ENCODE results near the gene ARL4D.
A peak's percentile ranks its signal among the peaks of the same experiment; 100 is the strongest.
"Not testable (repeated sequence)": the region's sequence is repeated elsewhere in the genome, so short reads cannot be mapped to it uniquely, and the experiment has no call there.

ARL4D gene

DNA sequence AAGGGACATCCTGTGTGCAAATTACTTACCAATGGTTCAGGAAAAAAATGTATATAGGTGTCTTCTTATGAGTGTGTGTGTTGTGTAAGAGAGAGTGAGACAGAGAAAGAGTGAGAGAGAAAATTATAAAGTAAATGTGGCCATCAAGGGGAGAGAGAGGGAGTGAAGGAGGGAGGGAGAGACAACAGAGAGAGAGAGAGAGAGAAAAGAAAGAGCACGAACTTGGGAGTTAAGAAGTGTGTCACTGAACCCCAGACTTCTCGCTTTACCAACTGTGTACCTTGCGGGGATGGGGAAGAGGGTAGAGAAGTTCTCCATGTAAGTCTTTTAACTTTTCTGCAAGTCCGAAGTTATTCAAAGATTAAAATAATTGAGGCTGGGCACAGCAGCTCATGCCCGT is 28.8 kb upstream of the ARL4D start:
- no peak for DNase-seq (ENCODE audit: low spot score)

DNA sequence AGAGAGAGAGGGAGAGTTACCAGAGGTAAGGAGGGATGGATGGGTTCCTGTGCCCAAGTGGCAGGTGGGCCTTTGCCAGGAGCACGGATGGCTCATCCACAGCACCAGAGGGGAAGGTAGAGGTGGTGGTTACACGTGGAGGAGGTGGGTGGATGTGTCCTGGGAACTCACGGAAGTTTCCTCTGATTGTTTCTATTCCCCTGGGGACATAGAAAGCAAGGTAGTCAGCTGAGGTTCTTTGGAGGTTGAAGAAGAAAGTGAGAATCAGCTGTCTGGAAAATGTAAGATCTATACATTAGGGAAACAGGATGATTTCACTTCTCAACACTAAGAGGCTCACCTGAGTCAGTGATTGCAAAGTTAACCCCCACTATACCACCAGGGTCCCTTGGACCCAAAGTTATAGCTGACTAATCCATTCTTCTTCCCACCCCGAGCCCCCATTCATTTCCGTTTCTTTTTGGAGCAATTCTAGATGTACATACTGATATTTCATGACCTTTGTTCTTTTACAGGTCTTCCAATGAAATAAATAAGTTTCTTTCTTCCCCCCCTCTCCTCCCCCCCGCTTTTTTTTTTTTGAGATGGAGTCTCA is 27.5 kb upstream of the ARL4D start:
- DNase-seq (ENCODE audit: low spot score), result no peak

DNA sequence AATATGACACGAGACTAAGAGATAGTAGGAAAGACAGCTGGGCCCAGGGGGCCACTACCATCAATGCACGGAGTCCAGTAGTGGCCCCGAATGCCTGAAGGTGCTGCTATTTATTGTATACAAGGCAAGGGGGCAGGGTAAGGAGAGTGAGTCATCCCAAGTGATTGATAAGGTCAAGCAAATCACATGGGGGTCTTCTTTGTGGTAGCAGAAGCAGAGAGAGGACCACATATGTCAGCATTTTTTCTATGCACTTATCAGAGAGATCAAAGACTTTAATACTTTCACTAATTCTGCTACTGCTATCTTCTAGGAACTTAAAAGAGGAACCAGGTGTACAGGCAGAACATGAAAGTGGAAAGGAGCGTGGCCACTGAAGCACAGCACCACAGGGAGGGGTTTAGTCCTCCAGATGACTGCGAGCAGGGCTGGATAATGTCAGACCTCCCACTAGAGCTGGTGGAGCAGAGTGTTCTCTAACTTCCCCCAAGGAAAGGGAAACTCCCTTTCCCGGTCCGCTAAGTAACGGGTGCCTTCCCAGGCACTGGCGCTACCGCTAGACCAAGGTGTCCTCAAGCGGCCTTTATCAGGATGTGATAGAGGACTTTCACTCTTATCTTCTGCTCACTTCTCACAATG is 26.4 kb upstream of the ARL4D start:
- peak; percentile 42 for DNase-seq (ENCODE audit: low spot score)

DNA sequence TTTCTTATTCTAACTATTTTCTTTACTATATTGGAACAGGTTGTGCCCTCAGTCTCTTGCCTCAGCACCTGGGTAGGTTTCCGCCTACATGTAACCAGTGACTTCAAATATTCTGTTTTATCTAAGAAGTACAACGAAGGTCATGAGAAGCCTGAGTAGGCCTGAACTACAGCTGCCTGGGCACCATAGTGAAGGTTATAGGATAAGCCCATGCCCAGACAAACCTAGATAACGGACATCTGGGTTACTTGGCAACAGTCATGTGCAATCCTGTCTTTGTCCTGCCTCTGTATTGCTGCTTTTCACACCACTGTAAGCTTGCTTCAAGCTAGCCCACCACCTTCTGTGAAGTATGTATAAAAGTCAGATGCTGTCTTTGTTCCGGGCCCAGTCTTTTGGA is 25.4 kb upstream of the ARL4D start:
- no peak for DNase-seq (ENCODE audit: low spot score)

DNA sequence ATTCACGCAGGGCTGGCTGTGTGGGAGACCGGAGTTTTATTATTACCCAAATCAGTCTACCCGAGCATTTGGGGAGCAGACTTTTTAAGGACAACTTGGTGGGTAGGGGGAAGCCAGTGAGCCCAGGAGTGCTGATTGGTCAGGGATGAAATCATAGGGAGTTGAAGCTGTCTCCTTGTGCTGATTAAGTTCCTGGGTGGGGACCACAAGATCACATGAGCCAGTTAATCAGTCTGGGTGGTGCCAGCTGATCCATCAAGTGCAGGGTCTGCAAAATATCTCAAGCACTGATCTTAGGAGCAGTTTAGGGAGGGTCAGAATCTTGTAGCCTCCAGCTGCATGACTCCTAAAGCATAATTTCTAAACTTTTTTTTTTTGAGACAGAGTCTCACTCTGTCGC is 22.9 kb upstream of the ARL4D start:
- not testable (repeated sequence) for DNase-seq (ENCODE audit: low spot score)

DNA sequence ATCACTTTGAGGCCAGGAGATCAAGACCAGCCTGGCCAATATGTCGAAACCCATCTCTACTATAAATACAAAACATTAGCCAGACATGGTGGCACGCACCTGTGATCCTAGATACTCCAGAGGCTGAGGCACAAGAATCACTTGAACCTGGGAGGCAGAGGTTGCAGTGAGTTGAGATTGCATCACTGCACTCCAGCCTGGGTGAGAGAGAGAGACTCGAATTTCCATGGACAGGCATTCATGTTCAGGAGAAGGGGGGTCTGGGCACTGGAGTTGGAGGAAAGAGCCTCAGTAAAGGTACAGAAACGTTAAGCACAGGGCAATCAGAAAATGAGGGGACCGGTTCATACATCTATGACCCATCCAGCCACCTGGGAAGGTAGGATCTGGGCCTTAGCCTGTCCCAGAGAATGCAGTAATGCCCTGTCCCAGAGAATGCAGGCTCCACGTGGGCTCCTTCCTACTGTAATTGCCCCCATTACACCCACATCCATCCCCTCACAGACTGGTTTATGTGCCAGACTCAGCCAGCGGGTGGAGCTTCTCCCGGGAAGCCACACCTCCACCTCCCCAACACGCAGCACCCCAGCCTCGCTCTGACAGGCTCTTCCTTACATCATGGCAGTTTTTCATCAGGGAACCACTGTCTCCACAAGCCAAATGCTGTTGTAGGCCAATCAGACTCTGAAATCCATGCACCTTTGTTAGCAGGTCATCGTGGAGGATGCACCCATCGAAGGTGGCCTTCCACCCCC is 21.6 kb upstream of the ARL4D start:
- no peak for DNase-seq (ENCODE audit: low spot score)

DNA sequence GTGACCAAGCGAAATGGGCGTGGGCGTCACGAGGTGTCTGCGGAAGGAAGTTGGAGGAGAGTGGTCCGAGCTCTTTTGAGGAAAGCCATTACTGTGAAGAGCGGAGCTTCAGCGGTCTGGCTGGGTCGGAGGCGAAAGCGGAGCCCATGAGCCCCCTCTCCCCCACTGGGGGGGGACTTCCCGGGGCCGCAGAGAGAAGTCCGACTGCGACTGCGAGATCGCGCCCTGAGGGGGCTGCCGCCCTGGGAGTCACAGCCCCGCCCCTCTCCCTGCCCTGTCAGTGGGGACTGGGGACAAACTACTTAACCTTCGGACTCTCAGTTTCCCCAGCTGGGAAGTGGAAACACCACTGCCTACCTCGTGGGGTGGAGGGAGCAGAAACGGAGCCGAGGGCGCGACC is 20.0 kb upstream of the ARL4D start:
- DNase-seq (ENCODE audit: low spot score), result no peak

DNA sequence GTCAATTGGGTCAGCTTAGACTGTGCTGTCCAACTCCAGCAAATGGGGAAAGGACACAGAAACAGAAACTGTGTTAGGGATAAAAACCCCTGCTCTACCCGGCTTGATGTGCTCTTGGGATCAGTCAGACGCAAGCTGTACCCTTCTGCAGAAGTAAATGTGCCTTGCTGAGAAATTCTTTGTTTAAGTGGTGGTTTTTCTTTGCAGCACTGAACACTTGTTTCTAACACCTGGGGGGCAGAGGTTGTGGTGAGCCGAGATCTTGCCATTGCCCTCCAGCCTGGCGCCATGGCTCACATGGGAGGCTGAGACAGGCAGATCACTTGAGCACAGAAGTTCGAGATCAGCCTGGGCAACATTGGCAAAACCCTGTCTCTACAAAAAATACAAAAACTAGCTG is 18.5 kb upstream of the ARL4D start:
- no peak for DNase-seq (ENCODE audit: low spot score)

DNA sequence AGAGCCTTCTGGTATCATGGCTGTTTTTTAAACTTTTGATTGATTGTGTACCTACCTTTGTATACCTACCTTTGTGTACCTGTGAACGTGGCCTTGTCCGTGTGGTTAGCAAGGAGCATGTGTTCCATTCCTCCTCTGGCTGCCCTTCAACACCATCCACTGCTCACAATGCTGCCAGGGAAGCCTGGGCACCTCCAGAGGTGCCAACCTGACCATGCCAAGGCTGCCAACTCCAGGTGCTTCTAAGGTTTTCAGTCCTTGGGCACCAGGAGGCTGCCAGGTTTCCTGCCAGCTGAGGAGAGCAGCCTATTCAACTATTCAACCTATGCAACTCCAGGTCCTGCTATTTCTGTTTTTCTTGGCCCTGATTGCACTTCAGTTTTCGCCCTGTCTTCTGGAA is 17.6 kb upstream of the ARL4D start:
- DNase-seq (ENCODE audit: low spot score), result no peak

DNA sequence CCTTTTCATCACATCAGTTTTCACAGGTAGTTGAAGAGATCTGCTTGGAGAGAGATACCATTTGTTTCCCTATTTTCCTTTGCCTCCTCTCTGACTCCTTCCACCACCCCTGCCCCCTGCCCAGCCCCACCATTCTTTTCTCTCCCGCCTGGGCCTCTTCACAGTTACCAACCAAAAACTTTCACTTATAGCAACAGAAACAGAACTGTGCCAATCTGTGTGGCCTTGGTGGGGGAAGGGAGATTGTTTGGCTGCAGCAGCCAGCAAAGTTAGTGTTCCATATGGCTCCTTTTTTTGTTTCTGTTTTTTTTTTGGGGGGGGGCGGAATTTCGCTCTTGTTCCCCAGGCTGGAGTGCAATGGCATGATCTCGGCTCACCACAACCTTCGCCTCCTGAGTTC is 17.2 kb upstream of the ARL4D start:
- DNase-seq (ENCODE audit: low spot score), result no peak

DNA sequence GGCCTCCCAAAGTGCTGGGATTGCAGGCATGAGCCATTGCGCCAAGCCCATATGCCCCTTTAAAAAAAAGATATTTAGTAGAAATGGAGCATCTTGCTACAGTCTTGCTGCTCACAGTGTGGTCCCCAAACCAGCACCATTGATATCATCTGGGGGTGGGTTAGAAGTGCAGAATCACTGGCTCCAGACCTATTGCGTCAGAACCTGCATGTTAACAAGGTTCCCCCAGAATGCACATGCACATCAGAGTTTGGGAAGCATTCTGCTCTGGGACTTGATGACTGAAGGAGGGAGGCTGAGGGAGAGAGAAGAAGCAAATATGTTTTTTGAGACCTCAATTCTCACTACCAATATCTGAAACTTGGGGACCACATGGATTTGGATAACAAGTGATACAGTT is 16.0 kb upstream of the ARL4D start:
- no peak for DNase-seq (ENCODE audit: low spot score)

DNA sequence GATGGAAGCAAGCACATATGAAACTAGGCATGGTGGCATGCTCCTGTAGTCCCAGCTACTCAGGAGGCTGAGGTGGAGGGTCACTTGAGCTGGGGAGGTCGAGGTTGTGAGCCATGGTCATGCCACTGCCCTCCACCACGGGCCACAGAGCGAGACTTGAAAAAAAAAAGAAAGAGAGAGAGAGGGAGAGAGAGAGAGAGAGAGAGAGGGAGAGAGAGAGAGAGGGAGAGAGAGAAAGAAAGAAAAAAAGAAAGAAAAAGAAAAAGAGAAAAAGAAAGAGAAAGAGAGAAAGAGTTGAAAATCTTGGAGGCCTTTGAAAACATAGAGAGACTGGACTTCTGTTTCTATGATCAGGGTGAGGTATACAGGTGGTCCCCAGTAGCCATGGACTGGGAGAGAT is 15.4 kb upstream of the ARL4D start:
- no peak for DNase-seq (ENCODE audit: low spot score)

DNA sequence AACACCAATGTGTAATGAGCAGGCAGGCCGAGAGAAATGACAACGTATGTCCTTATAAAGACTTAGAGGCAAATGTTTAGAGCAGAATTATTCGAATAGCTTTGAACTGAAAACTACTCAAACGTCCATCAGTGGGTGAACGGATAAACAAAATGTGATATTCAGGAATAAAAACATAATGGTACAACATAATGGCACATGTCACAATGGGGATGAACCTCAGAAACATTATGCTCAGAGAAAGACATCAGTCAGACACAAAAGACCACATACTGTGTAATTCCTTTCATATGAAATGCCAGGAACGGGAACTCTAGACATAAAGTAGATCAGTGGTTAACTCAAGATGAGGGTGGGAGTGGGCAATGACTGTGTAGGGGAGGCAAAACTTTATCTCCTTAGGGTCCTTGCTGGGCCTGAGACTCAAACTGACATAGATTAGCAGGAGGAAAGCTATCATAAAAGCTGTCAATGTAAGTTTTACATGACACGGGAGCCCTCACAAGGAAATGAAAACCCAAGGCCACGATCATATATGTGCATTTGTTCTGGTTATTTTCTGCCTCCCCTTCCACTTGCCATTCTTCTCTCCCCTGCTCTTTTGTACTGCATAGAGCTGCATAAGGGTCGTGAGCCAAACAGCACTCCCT is 14.8 kb upstream of the ARL4D start:
- DNase-seq (ENCODE audit: low spot score), result no peak

DNA sequence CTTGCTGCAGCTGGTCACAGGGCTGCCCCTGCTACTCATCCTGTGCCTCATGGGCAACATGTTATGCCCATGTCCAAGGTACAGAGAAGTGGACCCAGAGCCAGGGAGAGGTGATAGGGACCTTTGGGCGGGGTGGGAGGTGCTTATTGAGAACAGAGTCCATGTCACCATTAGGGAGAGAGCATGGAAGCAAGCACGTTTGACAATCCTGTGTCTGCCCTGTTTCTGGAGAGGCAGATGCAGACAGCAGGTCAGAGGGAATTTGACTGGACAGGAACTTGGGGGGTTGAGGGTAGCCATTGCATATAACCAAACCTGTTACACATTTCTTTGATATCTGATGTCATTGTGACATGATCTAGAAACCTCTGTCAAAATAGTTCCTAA is 14.3 kb upstream of the ARL4D start:
- no peak for DNase-seq (ENCODE audit: low spot score)

DNA sequence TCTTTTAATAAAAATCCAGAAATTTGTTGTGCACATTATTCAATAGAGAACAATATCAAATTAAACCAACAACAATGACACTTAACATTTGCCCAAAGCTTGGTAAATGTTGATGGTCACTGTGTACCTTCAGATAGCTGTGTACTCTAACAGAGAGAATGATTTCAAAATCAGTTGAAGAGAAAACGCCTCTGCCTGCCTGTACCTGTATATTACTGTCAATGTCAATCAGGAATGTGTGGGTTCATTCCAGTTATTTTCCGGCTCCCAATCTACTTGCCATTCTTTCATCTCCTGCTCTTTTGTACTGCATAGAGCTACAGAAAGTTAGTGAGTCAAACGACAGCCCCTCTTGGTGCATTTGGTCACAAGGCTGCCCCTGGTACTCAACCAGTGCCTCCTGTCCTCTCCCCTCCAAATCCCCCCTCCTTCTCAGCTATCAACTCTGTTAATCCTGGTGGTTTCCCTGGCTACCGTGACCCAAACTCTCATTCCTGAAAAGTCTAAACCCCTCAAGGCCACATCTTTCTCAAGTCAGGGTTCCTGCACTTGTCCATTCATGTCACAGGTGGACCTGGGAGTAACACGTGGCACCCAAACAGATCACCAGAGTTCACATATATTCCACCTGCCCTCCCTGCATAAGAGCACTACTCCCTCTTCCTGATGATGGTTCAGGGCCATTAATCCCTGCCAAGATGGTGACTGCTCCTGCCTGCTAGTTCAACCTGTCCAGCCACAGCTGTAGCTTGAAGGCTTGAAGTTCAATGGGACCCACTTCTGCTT is 13.6 kb upstream of the ARL4D start:
- DNase-seq (ENCODE audit: low spot score), result no peak

DNA sequence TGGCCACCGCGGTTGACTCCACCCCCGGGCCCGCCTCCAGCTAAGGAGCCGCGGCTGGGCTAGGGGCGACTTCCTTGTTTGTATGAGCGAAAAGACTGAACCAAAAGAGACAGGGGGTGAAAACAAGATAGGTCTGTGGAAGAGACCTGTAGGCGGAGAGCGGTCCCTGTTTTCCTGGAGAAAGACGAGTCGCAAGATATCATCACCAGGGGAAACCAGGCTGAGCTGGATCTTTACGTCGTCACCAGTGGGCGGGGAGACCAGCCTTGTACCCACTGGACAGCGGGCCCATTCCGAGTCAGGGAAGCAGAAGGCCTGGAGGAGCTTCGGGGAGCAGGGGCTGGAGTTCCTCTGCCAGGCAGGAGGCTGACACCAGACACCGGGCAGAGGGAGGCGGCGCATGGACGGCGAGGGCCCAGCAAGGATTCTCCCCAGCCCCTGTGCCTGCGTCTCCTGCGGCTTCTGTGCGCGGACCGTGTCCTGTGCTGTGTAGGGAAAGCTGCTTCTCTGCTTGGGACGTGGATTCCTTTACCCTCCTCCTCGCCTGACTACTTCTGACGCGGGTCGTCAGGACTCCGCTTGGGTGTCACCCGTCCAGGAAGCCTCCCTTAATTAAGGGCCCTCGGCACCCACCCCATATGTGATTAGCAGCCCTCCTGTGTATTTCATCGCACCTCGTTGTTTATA is 10.3 kb upstream of the ARL4D start:
- peak; percentile 95 for DNase-seq (ENCODE audit: low spot score)

DNA sequence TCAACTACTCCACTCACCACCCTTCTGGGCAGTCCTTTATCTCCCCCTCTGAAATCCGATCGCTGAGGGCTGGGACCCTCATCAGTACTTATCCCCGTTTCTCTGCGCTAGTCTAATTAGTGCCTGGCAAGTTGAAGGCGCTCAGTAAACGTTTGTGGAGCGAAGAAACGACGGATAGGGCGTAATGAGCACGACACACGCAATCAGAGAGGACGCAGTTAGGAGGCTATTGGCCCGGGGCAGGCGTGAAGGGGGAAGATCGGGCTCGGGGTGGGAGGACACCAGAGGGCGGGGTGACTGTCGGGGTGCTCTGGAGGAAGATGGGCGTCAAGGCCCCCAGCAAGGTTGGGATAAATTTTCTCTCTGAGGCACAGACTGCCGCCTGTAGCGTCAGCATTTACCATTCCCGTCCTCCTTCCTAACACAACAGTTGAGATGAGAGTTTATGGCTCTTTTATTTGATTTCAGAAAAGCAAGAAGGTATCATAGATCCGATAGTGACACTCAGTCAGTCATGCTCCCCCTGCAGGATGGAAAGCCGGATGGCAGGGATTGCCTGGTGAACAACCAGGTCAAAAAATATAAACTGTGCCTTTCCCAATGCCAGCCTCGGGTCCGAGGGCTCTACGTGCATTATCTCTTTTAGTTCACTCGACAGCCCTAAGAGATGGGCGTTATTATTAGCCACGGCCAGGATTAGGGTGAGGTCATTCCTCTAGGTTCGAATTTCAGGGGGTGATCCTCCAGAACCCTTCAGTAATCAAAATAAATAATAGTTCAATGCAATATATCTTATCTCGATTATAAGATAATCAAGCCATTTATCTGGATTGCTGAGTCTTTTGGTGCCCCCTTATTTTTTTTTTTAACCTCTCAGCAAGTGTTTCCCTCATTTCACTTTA is 9.5 kb upstream of the ARL4D start:
- peak; percentile 88 for DNase-seq (ENCODE audit: low spot score)

DNA sequence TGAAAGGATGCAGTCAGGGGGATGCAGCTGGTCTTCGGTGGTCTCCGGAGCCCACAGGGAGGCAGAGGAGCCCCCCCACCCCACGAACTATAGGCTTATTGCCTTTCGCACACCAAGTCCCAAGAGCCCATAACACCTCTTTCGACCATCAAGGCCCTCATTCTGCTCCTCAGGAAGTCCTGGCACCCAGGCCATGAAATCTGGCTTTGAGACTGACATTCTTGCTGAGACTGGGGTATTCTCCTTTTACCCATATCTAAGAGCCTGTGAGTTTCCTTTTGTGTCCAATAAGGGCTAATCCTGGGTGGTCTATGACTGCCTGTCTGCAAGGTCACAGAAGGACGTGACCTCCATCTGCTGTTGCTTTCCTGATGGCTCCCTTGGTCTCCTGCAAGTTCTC is 6.4 kb upstream of the ARL4D start:
- DNase-seq (ENCODE audit: low spot score), result no peak

DNA sequence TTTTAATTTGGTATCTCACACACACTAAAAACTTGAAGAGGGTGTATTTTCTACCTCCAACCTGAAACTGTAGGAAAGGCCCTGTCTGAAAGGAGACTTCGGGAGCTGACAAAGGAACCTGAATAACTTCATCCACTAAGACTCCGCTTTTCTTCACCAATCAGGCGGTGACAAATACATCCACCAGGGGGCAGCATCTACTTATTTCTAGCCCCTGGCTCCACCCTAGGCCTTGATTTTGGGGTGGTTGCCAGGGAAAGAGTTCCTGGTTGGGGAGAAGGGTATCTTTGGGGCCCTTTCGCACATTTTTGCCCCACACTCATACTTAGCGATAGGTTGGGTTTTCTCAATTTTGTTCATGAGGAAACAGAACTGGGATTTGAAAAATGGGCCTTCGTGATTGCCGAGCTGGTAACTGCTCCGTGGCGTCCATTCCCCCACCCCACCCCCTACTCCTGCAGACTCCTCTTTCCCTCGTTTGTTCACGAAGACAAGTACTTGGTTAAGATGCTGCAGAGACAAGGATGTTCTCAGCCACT is 4.8 kb upstream of the ARL4D start:
- DNase-seq (ENCODE audit: low spot score), result peak; percentile 90

DNA sequence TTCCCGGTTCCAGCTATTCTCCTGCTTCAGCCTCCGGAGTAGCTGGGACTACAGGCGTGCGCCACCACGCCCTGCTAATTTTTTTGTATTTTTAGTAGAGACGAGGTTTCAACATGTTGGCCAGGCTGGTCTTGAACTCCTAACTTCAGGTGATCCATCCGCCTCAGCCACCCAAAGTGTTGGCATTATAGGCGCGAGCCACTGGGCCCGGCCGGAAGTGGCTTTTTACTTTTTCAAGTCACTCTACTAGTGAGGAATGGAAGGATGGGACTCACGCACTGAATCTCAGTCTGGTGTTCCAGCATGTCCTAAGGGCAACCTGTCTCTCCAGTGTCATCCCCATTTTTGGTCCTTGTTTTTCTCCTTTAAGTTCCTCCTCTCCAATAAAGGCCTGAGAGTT is 4.1 kb upstream of the ARL4D start:
- not testable (repeated sequence) for DNase-seq (ENCODE audit: low spot score)

Measured in Ammon's horn (tissue), 1 donor.